ENCODE data around the gene SPARC.
A peak's percentile ranks its signal among the peaks of the same experiment; 100 is the strongest.

Gene SPARC

GRCh38 chr5:151622367-151623088, 64.2 kb downstream of the SPARC start:
- no peak for DNase-seq (ENCODE audit: low spot score)

- DNase-seq (ENCODE audit: low spot score): no peak
Observed at GRCh38 chr5:151620461-151620840, 66.3 kb downstream of the SPARC start.

GRCh38 chr5:151619812-151620460, 66.8 kb downstream of the SPARC start:
- no peak for DNase-seq (ENCODE audit: low spot score)

- DNase-seq (ENCODE audit: low spot score): no peak
Observed at GRCh38 chr5:151618907-151619306, 67.8 kb downstream of the SPARC start.

GRCh38 chr5:151617841-151618710, 68.6 kb downstream of the SPARC start:
- no peak for DNase-seq (ENCODE audit: low spot score)

- no peak for DNase-seq (ENCODE audit: low spot score)
Observed at GRCh38 chr5:151617383-151617840, 69.3 kb downstream of the SPARC start.

- DNase-seq (ENCODE audit: low spot score): peak; percentile 9
Observed at GRCh38 chr5:151615431-151615830, 71.3 kb downstream of the SPARC start.

- DNase-seq (ENCODE audit: low spot score): no peak
Observed at GRCh38 chr5:151614565-151614964, 72.2 kb downstream of the SPARC start.

- peak; percentile 34 for DNase-seq (ENCODE audit: low spot score)
Observed at GRCh38 chr5:151612689-151613427, 73.9 kb downstream of the SPARC start.

- no peak for DNase-seq (ENCODE audit: low spot score)
Observed at GRCh38 chr5:151611127-151611775, 75.5 kb downstream of the SPARC start.

Measured in activated CD4-positive, alpha-beta T cell treated with anti-CD3 and anti-CD28 coated beads, Interleukin-2, Interleukin-4, amounts not matched to agents 100 ng/mL and 50 ng/mL, durations not matched to agents 16 hours and 8 hours (primary cell).